NT2/D1 (cell line): ENCODE data around the gene GLYR1.
"Not testable (repeated sequence)": the region's sequence is repeated elsewhere in the genome, so short reads cannot be mapped to it uniquely, and the experiment has no call there.

Source experiments
- YY1 ChIP-seq: IDR thresholded peaks from 2 replicates; pipeline ENCODE4 v1.6.1; 2011; ENCODE audit not compliant: insufficient read length, insufficient read depth
- ZNF274 ChIP-seq: IDR thresholded peaks from 2 replicates; pipeline ENCODE4 v1.6.1; 2011; ENCODE audit warnings: mild to moderate bottlenecking, low read depth, low read length

DNA sequence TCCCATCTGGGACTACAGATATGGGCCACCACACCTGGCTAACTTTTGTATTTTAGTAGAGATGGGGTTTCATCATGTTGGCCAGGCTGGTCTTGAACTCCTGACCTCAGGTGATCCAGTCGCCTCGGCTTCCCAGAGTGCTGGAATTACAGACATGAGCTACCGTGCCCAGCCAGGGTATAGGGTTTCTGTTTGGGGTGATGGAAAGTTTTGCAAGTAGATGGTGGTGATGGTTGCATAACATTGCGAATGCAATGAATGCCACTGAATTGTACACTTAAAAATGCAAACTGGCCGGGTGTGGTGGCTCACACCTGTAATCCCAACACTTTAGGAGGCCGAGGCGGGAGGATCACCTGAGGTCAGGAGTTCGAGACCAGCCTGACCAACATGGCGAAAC lies 49.7 kb upstream of the GLYR1 start:
- not testable (repeated sequence) for TF ChIP-seq ZNF274, YY1
